K562 (cell line): ENCODE measurements around the gene AMBRA1. TPM values are rescaled to one million over a fixed set of nuclear protein-coding genes. Genes with fewer than 3 reads are reported as not detected.

Experiments
- ATF1 ChIP-seq, 2 experiments: fragments of 450-650 bp in 1 of 2; IDR thresholded peaks; 2 replicates each; pipeline ENCODE4 v1.6.1; 2016; ENCODE audit warnings: missing compliant biosample characterization in 1 of 2, missing genetic modification characterization in 1 of 2
- HDAC8 ChIP-seq: fragments of 450-650 bp; IDR thresholded peaks from 2 replicates; pipeline ENCODE4 v1.6.1; 2016; ENCODE audit warnings: mild to moderate bottlenecking, missing genetic modification characterization, moderate library complexity, missing compliant biosample characterization
- HLTF ChIP-seq: fragments of 450-650 bp; IDR thresholded peaks from 2 replicates; pipeline ENCODE4 v1.6.1; 2016
- KLF1 ChIP-seq: fragments of 450-650 bp; IDR thresholded peaks from 2 replicates; pipeline ENCODE4 v1.6.1; 2016; ENCODE audit warnings: missing genetic modification characterization, missing compliant biosample characterization
- MBD2 ChIP-seq: sonication (generic); IDR thresholded peaks from 2 replicates; pipeline ENCODE4 v1.6.1; 2016; ENCODE audit warnings: low read depth, borderline replicate concordance
- NFATC3 ChIP-seq: fragments of 450-650 bp; IDR thresholded peaks from 2 replicates; pipeline ENCODE4 v1.6.1; 2017; ENCODE audit warnings: mild to moderate bottlenecking
- POLR2G ChIP-seq: fragments of 200-400 bp; formaldehyde crosslinking; IDR thresholded peaks from 2 replicates; pipeline ENCODE4 v1.6.1; 2017; ENCODE audit warnings: low read depth, mild to moderate bottlenecking, antibody characterized with exemption, low read length, moderate library complexity
- SAP30 ChIP-seq: fragments of 200-600 bp; sonication (generic); IDR thresholded peaks from 2 replicates; pipeline ENCODE4 v1.6.1; 2012; ENCODE audit warnings: borderline replicate concordance, low read depth, mild to moderate bottlenecking, moderate library complexity, low read length, control low read depth, inconsistent platforms; ENCODE audit not compliant: insufficient read depth, poor library complexity, severe bottlenecking
- TCF3 ChIP-seq: sonication (generic); formaldehyde crosslinking; IDR thresholded peaks from 2 replicates; pipeline ENCODE4 v1.4.0; 2020; ENCODE audit warnings: mild to moderate bottlenecking, missing genetic modification reagents
- TGIF2 ChIP-seq: sonication (generic); formaldehyde crosslinking; IDR thresholded peaks from 2 replicates; pipeline ENCODE4 v1.8.1; 2022; ENCODE audit warnings: mild to moderate bottlenecking, missing genetic modification reagents, moderate library complexity
- ZNF282 ChIP-seq: sonication (generic); formaldehyde crosslinking; IDR thresholded peaks from 2 replicates; pipeline ENCODE4 v1.8.1; 2023; ENCODE audit warnings: missing genetic modification reagents
- ZNF436 ChIP-seq: fragments of 250-450, 450-650 bp; sonication (Bioruptor Pico); formaldehyde crosslinking; IDR thresholded peaks from 2 replicates; pipeline ENCODE4 v1.7.0; 2020; ENCODE audit warnings: mild to moderate bottlenecking
- polyA plus RNA-seq, 8 experiments: library from polyadenylated mRNA; depleted of rRNA in 4 of 8; stranded (reverse) in 5 of 8; unstranded in 3 of 8; fragments of >200 nt; fragmentation: Nextera tagmentation in 2 of 8; fragmentation: Illumina TruSeq in 1 of 8; extraction: Ambion mirVana in 2 of 8; extraction: Trizol in 1 of 8; gene quantifications; 2 replicates each; pipeline versions ENCODE4 v1.2.1 to v1.2.3, GENCODE V29; 2011 to 2014; ENCODE audit warnings: inconsistent platforms in 1 of 8, missing spikeins in 1 of 8
- total RNA-seq, 7 experiments: library from RNA; depleted of rRNA in 6 of 7; stranded (reverse); fragments of >200 nt in 6 of 7; fragmentation: Illumina TruSeq in 2 of 7; extraction: Trizol in 2 of 7; gene quantifications; 2 replicates each; pipeline versions ENCODE4 v1.2.1 to v1.2.3, GENCODE V29; 2011 to 2021; ENCODE audit warnings: low replicate concordance in 1 of 7
- TF ChIP-seq, protein P1 (sequence below), 2 experiments: IDR thresholded peaks in 1 of 2; conservative IDR thresholded peaks in 1 of 2; 2 replicates each; pipeline ENCODE4 v1.6.1; 2016; ENCODE audit warnings: low read depth in 2 of 2, mild to moderate bottlenecking in 1 of 2, missing compliant biosample characterization in 1 of 2, missing genetic modification characterization in 1 of 2, moderate library complexity in 1 of 2
- TF ChIP-seq, protein P2 (sequence below): sonication (generic); formaldehyde crosslinking; IDR thresholded peaks from 2 replicates; pipeline ENCODE4 v1.9.0; 2022; ENCODE audit warnings: mild to moderate bottlenecking, missing genetic modification reagents
- TF ChIP-seq, protein P3 (sequence below): fragments of 450-650 bp; IDR thresholded peaks from 2 replicates; pipeline ENCODE4 v1.6.1; 2017; ENCODE audit warnings: antibody characterized with exemption, mild to moderate bottlenecking
- TF ChIP-seq, protein P4 (sequence below): fragments of 200-400 bp; formaldehyde crosslinking; IDR thresholded peaks from 2 replicates; pipeline ENCODE4 v1.6.1; 2017; ENCODE audit warnings: mild to moderate bottlenecking, low read depth, low read length, moderate library complexity

Gene AMBRA1
- total and polyA plus RNA-seq, 9 of the 15 experiments (the other 6 are each of a cell fraction or from before 2014, with no cell fraction given) = 0.15 to 24.5 (median 13.0) TPM

DNA sequence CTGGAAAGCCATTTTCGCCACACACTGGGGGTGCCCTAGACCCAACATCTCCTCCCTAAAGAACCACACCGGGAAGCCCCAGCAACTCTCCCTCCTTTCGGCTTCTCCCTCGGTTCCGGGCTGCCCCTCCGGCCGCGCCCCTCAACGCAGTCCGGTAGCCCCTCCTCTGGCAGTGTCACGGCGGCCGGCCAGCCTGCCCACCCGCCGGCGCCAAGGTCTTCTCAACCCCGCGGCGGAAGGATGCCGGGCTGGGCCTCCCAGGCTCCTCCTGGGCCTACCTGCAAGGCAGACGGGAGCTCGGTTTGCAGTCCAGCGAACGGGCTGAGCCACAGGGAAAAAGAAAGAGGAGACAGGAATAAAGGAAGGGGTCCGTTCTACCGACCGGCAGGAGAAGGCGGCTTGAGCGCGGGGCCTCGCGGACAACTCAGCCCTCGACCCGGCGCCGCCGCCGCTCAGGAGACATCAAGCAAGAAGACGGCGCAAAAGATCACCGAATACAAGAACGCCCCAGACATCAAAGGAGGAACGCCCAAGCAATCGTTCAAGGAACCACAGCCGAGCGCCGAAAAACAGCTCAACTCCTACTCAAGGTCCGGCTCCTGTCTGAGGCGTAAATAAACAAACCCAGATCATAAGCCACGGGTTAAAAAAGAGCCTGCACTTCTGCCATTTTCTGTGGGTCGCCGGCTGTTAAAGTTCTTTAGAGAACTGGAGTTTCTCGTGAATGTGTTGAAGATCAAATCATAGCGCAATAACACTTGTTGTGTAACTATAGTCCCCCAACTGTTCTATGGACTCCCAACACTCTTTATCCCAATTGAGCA is at the start of gene AMBRA1 (continued):
- no peak for TF ChIP-seq SAP30
- TF ChIP-seq ZNF282 = no peak
- TF ChIP-seq, protein P1, sequence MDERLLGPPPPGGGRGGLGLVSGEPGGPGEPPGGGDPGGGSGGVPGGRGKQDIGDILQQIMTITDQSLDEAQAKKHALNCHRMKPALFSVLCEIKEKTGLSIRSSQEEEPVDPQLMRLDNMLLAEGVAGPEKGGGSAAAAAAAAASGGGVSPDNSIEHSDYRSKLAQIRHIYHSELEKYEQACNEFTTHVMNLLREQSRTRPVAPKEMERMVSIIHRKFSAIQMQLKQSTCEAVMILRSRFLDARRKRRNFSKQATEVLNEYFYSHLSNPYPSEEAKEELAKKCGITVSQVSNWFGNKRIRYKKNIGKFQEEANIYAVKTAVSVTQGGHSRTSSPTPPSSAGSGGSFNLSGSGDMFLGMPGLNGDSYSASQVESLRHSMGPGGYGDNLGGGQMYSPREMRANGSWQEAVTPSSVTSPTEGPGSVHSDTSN (CRISPR knock-in tag; IDR thresholded peaks at IDR 0.05; ENCODE audit: low read depth) = no peak; the same call in 1 of the 2 replicates
- TF ChIP-seq, protein P1 (tag; conservative IDR thresholded peaks at IDR 0.05; ENCODE audit: low read depth) = no peak; the same call in 1 of the 2 replicates
- TF ChIP-seq HDAC8 (tag) = peak; percentile 63; the same call in 1 of the 2 replicates
- TF ChIP-seq TGIF2 (CRISPR knock-in tag) = no peak
- TF ChIP-seq, protein P2, sequence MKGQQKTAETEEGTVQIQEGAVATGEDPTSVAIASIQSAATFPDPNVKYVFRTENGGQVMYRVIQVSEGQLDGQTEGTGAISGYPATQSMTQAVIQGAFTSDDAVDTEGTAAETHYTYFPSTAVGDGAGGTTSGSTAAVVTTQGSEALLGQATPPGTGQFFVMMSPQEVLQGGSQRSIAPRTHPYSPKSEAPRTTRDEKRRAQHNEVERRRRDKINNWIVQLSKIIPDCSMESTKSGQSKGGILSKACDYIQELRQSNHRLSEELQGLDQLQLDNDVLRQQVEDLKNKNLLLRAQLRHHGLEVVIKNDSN (CRISPR knock-in tag) = no peak
- TF ChIP-seq, protein P3, sequence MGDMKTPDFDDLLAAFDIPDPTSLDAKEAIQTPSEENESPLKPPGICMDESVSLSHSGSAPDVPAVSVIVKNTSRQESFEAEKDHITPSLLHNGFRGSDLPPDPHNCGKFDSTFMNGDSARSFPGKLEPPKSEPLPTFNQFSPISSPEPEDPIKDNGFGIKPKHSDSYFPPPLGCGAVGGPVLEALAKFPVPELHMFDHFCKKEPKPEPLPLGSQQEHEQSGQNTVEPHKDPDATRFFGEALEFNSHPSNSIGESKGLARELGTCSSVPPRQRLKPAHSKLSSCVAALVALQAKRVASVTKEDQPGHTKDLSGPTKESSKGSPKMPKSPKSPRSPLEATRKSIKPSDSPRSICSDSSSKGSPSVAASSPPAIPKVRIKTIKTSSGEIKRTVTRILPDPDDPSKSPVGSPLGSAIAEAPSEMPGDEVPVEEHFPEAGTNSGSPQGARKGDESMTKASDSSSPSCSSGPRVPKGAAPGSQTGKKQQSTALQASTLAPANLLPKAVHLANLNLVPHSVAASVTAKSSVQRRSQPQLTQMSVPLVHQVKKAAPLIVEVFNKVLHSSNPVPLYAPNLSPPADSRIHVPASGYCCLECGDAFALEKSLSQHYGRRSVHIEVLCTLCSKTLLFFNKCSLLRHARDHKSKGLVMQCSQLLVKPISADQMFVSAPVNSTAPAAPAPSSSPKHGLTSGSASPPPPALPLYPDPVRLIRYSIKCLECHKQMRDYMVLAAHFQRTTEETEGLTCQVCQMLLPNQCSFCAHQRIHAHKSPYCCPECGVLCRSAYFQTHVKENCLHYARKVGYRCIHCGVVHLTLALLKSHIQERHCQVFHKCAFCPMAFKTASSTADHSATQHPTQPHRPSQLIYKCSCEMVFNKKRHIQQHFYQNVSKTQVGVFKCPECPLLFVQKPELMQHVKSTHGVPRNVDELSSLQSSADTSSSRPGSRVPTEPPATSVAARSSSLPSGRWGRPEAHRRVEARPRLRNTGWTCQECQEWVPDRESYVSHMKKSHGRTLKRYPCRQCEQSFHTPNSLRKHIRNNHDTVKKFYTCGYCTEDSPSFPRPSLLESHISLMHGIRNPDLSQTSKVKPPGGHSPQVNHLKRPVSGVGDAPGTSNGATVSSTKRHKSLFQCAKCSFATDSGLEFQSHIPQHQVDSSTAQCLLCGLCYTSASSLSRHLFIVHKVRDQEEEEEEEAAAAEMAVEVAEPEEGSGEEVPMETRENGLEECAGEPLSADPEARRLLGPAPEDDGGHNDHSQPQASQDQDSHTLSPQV = peak; percentile 88
- TF ChIP-seq, protein P4, sequence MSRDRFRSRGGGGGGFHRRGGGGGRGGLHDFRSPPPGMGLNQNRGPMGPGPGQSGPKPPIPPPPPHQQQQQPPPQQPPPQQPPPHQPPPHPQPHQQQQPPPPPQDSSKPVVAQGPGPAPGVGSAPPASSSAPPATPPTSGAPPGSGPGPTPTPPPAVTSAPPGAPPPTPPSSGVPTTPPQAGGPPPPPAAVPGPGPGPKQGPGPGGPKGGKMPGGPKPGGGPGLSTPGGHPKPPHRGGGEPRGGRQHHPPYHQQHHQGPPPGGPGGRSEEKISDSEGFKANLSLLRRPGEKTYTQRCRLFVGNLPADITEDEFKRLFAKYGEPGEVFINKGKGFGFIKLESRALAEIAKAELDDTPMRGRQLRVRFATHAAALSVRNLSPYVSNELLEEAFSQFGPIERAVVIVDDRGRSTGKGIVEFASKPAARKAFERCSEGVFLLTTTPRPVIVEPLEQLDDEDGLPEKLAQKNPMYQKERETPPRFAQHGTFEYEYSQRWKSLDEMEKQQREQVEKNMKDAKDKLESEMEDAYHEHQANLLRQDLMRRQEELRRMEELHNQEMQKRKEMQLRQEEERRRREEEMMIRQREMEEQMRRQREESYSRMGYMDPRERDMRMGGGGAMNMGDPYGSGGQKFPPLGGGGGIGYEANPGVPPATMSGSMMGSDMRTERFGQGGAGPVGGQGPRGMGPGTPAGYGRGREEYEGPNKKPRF = no peak
- no peak for TF ChIP-seq KLF1 (tag)
- TF ChIP-seq TCF3 (CRISPR knock-in tag) = peak; percentile 48
- TF ChIP-seq POLR2G = peak; percentile 91
- 0 out of 2 replicates have a peak, but pooled peaks have one; percentile 1 for TF ChIP-seq ATF1 (CRISPR knock-in tag; IDR thresholded peaks at IDR 0.05)
- peak; percentile 72 for TF ChIP-seq ATF1 (tag; IDR thresholded peaks at IDR 0.05)
- TF ChIP-seq MBD2 = peak; percentile 60; the same call in 1 of the 2 replicates
- no peak for TF ChIP-seq ZNF436
- TF ChIP-seq NFATC3 = no peak
- TF ChIP-seq HLTF = 0 out of 2 replicates have a peak, but pooled peaks have one; percentile 37
